NCI-H2171 (cell line): ENCODE measurements around the gene SLC6A17.

Experiments used
- DNase-seq: peaks from one replicate; lab custom pipeline; 2025; lab: John Stamatoyannopoulos, UW

SLC6A17 gene

DNA sequence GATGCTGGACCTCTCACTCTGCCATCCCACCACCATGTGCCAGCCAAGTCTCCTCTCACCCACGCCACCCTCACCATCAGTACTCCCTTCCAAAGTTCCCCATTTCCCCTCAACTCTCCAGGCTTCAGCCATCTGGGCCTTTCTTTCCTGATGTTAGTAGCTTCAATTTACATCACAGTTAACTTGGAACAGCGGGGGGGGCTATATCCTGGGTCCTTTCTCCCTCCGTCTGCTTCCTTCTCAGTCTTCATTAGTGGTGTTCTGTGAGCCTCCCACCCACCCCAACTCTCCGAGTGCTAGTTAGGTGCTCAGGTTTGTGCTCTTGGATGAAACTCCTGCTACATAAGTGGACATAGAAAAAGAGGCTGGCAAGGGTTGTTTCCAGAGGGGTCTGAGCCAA, 91.8 kb downstream of the SLC6A17 start:
- no peak for DNase-seq

DNA sequence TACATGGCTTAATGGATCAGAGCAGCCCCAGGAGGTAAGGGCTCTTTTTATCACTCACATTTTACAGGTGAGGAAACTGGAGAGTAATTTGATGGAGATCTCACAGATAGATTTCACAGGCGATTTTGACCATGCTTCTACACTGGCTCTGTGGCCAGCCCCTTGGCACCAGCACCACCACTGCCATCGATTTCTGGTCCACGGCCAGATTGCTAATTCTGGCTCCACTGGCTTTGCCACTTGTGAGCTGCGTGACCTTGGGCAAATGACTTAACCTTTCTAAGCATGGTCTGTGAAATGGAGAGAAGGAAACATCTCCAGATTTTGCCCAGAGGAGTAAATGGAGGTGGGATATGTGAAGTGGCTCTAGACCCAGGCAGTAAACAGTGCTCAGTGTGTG, 92.4 kb downstream of the SLC6A17 start:
- DNase-seq: no peak

DNA sequence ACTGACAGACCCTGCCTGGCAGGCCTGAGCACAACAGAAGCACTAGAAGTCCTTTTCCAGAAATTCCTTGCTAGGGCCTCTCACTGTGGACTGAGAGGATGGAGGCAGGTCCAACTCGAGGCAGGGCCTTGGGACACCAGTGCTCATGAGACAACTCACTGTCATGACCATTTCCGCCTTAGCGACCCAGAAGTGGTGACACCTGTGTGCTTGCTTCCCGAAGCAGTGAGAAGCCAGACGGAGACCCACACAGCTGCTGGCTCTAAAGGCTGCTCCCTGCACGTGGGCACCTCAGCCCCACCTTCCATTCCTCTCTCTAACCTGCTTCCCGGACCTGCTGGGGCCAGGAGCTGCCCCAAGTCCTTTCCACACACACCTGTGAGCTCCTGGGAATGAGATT, 92.9 kb downstream of the SLC6A17 start:
- DNase-seq: peak; percentile 40

GRCh38 chr1:110243574-110243973, 93.3 kb downstream of the SLC6A17 start:
- peak; percentile 35 for DNase-seq

GRCh38 chr1:110245876-110246620, 95.8 kb downstream of the SLC6A17 start:
- no peak for DNase-seq

- DNase-seq: no peak
These were observed 98.5 kb downstream of the SLC6A17 start for GRCh38 chr1:110248746-110249145.

DNA sequence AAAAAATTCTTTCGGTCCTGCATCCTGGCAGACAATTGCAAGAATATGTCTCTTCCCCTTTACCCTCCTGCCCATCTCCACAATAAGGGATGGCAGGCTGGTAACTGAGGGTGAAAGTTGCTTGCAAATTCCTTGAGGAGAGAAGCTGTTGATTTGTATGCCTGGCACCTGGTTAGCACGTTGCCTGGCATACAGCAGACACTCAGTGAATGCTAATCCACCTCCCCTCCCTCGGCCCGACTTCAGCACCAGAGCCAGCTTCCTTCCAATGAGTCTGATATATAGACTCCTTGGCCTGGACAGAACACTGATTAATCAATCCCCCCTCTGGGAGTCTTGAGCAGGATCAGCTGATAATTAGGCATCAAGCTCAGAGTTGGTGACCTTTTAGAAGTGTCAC, 99.0 kb downstream of the SLC6A17 start:
- no peak for DNase-seq

DNA sequence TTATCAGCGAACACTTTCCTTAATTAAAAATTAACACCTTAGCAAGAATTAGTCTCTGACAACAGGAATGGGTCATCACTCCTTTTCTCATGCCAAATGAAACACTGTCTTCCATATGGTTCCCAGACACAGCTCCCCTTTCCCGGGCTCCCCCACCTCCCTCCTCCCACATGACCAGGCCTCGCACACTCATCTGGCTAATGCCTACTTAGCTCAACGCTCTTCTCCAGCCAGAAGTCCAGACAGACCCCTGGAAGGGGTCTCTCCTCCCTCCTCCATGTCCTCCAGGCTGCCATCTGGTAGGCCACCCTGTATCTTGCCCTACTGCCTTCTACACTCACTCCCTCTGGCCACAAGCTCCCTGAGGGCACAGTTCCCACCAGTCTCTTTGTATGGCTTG, 99.7 kb downstream of the SLC6A17 start:
- DNase-seq: no peak

GRCh38 chr1:110250749-110251148, 100.5 kb downstream of the SLC6A17 start:
- no peak for DNase-seq
